AG08395 (cell line): ENCODE data around the gene PEMT.
"Not testable (repeated sequence)": the region's sequence is repeated elsewhere in the genome, so short reads cannot be mapped to it uniquely, and the experiment has no call there.

Experiments used
- DNase-seq: peaks from one replicate; pipeline ENCODE4 v3.0.0; 2012; ENCODE audit warnings: mixed read lengths, low spot score

Gene PEMT, protein sequence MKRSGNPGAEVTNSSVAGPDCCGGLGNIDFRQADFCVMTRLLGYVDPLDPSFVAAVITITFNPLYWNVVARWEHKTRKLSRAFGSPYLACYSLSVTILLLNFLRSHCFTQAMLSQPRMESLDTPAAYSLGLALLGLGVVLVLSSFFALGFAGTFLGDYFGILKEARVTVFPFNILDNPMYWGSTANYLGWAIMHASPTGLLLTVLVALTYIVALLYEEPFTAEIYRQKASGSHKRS

GRCh38 chr17:17591355-17592298 is at the start of gene PEMT:
Gene PEMT (minus strand): TSS chr17:17591708. CDS start chr17:17591626, 82 bp downstream.
- DNase-seq = peak; percentile 96

DNA sequence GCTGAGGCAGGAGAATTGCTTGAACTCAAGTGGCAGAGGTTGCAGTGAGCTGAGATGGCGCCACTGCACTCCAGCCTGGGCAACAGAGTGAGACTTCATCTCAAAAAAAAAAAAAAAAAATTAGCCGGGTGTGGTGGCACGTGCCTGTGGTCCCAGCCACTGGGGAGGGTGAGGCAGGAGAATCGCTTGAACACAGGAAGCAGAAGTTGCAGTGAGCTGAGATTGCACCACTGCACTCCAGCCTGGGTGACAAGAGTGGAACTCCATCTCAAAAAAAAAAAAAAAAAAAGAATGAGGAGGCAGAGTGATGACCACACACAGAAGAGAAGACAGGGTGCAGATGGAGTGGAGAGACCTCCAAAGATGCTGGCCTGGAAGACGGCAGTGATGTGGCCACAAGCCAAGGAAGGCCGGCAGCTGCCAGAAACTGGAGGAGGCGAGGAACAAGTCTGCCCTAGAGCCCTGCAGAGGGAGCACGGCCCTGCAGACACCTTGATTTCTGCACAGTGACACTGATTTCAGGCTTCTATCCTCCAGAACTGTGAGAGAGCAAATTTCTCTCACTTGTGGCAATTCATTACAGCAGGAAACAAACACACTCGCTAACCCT is 48.3 kb upstream of the PEMT start:
- DNase-seq = not testable (repeated sequence)

- DNase-seq = no peak
Observed at GRCh38 chr17:17638467-17638866, 47.0 kb upstream of the PEMT start.

DNA sequence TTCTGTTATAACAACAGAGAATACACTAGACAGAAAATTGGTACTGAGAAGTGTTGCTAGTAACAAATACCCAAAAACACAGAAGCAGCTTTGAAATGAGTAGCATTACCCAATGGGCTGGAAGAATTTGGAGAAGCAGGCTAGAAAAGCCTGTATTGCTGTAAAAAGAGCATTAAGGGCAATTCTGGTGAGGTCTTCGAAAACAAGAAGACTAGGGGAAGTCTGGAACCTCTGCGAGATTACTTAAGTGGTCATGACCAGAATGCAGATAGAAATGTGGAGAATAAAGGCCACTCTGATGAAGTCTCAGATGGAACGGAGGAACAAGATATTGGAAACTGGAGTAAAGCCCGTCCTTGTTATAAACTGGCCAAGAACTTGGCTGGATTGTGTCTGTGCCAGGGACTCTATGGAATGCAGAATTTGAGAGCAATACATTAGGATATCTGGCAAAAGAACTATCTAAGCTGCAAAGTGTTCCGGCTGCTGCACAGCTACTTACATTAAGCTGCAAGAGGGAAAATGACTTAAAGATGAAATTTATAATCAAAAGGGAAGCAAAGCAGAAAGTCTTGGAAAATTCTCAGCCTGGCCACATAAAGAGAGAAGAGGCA is 44.9 kb upstream of the PEMT start:
- no peak for DNase-seq

DNA sequence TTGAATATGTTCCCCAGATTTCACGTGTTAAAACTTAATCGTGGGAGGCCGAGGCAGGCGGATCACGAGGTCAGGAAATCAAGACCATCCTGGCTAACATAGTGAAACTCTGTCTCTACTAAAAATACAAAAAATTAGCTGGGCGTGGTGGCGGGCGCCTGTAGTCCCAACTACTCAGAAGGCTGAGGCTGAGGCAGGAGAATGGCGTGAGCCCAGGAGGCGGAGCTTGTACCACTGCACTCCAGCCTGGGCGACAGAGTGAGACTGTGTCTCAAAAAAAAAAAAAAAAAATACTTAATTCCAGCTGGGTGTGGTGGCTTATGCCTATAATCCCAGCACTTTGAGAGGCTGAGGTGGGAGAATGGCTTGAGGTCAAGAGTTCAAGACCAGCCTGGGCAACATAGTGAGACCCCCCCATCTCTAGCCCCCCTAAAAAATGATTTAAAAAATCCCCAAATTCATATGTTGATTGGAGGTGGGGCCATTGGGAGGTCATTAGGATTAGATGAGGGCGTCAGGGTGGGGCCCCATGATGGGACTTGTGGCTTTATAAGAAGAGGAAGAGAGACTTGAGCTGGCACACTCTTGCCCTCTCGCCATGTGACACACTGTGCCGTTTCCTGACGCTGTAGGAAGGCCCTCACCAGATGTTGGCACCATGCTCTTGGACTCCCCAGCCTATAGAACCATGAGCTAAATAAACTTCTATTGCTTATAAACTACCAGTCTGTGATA is 44.2 kb upstream of the PEMT start:
- not testable (repeated sequence) for DNase-seq

DNA sequence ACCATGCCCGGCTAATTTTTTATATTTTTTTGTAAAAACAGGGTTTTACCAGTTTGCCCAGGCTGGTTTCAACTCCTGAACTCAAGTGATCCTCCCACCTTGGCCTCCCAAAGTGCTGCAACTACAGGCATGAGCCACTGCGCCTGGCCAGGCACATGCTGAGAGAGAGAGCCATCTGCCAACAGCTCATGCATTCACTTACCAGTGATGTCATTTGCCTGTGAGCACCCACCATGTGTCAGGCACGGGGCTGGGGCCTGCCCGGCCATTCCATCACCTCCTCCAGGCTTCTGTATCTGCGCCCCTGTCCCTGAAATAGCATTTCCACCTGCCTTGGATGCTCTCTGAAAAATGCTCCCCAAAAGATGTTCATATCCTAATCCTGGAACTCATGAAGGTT is 43.6 kb upstream of the PEMT start:
- DNase-seq = peak; percentile 10

DNA sequence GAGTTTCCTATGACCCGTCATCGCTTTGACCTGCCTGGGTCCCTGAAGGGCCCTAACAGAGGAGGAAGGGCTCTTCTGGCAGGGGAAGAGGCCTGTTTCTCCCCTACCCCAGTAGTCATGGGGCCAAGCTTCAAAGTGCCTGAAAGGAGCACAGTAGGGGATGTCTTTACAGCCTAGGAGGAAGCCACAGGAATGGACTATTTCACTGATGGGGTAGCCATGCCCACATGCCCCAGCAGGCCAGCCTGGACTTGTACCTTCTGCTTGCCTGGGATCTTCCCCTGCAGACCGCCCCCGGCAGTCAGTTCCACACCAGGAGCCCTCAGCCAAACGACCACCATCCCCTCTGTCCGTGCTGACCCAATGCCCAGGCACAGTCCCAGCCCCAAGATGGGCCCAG is 41.8 kb upstream of the PEMT start:
- no peak for DNase-seq

GRCh38 chr17:17632690-17633089 is 41.2 kb upstream of the PEMT start:
- DNase-seq = not testable (repeated sequence)

DNA sequence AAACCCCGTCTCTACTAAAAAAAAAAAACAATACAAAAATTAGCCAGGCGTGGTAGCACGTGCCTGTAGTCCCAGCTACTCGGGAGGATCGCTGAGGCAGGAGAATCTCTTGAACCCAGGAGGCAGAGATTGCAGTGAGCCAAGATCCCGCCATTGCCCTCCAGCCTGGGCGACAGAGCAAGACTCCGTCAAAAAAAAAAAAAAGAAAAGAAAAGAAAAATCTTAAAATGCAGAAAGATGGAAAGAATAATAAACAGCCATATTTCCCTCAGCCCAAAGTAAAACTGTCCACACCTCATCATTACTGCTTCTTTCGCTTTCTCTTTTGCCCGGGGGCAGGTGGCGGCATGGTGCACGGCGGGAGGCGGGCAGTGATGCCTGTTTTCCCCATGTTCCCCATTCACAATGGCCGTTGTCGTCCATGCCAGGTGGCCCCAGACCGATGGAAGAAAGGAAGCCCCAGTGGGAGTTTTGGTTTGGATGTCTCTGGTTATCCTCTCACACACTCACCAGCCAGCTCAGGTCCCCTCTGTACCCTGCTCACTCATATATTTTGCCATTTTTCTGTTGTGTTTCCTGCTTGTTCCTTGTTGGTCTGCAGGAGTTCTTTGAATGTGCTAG is 37.0 kb upstream of the PEMT start:
- no peak for DNase-seq

GRCh38 chr17:17626840-17627239 is 35.3 kb upstream of the PEMT start:
- DNase-seq = no peak

GRCh38 chr17:17626151-17626805 is 34.8 kb upstream of the PEMT start:
- no peak for DNase-seq

GRCh38 chr17:17624741-17625140 is 33.2 kb upstream of the PEMT start:
- no peak for DNase-seq

DNA sequence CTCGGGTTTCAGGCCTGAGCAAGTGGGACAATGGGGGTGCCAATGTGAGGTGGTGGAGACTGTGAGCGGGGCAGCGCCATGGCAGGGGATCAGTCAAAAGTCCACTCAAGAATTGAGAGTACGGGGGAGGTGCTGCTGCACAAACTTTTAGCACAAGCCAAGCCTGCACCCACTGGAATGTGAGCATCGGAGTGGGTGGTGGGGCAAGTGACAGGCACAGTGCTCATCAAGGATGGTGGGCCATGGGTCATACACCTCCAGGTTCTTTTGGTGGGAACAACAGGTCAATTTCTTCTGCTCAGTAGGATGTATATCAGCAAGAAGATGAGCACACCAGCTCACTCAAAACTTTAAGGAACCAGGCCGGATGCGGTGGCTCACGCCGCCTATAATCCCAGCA is 32.4 kb upstream of the PEMT start:
- no peak for DNase-seq

DNA sequence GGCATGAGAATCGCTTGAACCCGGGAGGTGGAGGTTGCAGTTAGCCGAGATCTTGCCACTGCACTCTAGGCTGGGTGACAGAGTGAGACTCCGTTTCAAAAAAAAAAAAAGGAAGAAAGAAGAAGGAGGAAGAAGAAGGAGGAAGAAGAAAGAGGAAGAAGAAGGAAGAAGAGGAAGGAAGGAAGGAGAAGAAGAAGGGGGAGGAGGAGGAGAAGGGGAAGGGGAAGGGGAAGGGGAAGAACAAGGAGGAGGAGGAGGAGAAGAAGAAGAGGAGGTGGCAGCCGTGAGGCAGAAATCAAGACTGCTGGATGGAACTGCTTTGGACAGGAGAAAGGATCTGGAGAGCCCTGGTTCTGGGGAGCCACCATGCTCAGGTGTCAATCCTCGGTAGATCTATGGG is 29.7 kb upstream of the PEMT start:
- no peak for DNase-seq

DNA sequence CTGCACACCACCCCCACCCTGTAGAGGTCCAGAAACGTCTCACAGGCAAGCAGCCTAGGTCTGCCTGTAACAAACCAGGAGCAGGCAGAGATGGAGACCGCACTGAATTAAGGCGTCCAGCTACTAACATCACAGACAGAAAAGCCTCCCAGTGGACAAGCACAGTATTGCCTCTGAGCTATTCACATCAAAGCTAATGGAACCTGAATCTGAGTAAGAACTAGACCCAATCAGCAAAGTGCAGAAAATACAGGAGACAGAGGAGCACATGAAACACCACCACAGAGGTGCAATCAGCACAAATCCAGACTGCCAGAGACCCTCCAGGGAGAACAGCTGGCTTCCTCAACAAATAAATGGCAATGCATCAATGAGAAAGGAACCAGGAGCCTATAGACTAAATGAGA is 22.2 kb upstream of the PEMT start:
- DNase-seq = peak; percentile 81

DNA sequence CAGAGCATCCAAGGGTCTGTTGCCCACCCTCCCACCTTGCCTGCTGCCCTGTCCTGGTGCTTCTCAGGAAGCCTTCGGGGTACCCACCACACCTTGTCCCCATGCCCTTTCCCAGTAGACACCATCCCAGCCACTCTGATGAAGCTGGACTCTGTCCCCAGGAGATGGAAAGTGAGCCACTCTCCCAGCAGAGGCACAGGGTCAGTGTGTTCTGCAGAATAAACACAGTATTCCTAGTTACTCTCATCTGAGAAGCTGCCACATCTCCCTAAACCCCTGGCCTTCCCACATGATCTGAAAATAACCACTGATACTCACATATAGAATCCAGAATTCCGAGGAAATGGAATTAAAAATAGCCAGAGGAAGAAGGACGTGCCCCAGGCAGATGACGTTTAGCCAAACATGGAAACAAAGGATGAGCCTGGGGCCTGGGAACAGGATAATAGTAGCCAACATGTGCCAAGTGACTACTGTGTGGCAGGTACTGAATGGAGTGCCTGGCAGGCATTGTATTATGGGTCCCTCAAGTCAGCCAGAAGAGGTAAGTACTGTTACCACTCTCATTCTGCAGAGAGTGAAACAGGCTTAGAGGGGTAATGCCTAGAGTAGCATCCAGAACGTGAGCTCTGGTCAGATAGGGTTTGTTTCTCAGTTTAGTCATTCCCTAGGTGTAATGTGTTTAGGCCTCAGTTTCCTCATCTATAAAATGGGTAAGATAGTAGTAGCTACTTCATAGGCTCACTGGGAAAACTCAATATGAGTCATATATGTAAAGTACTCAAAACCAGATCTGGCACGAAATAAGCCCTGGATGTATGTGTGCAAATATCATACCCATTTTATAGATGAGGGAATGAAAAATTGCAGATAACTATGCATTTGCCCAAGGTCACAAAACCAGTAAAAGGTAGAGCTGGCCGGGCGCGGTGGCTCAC is 20.8 kb upstream of the PEMT start:
- DNase-seq = no peak

- DNase-seq = no peak
Observed at GRCh38 chr17:17609121-17609520, 17.6 kb upstream of the PEMT start.

GRCh38 chr17:17606416-17607000 is 15.0 kb upstream of the PEMT start:
- DNase-seq = peak; percentile 47

GRCh38 chr17:17605729-17606088 is 14.2 kb upstream of the PEMT start:
- peak; percentile 76 for DNase-seq
